Gastroesophageal sphincter (tissue), 4 donors: ENCODE results near the gene C1RL. TPM values are rescaled to one million over a fixed set of nuclear protein-coding genes. Genes with fewer than 3 reads are reported as not detected.

Experiments used
- ATAC-seq: fragments of 150-250 bp; one replicate; pipeline ENCODE4 v1.9.1; 2016; ENCODE audit warnings: mild to moderate bottlenecking, moderate library complexity
- H3K27ac ChIP-seq, 4 donors: fragments of 200-600 bp; sonication (generic) in 3 of 4; 1 replicate in 3 of 4; 2 replicates in 1 of 4; pipeline ENCODE4 v1.5.1; 2016 to 2019
- H3K27me3 ChIP-seq: fragments of 200-600 bp; sonication (generic); one replicate; pipeline ENCODE4 v1.5.1; 2019
- H3K36me3 ChIP-seq, 2 donors: fragments of 200-600 bp; sonication (generic); one replicate each; pipeline ENCODE4 v1.5.1; 2019; ENCODE audit warnings: control low read depth in 1 of 2
- H3K4me1 ChIP-seq, 3 donors: fragments of 200-600 bp; sonication (generic); 1 replicate in 2 of 3; 2 replicates in 1 of 3; pipeline ENCODE4 v1.5.1; 2016 to 2019; ENCODE audit warnings: control low read depth in 2 of 3
- H3K4me3 ChIP-seq, 2 donors: fragments of 200-600 bp; sonication (generic); one replicate each; pipeline ENCODE4 v1.5.1; 2019; ENCODE audit warnings: mild to moderate bottlenecking in 1 of 2, moderate library complexity in 1 of 2
- H3K9me3 ChIP-seq, 3 donors: fragments of 200-600 bp; sonication (generic); one replicate each; pipeline ENCODE4 v1.5.1; 2017 to 2019; ENCODE audit warnings: control low read depth in 2 of 3
- CTCF ChIP-seq, 4 experiments: fragments of 200-600 bp in 2 of 4; fragments of 450-650 bp in 2 of 4; sonication (generic) in 1 of 4; IDR thresholded peaks; one replicate each; pipeline ENCODE4 v1.5.1; 2017 to 2019; ENCODE audit warnings: antibody characterized with exemption in 4 of 4, mild to moderate bottlenecking in 2 of 4, moderate library complexity in 2 of 4
- EP300 ChIP-seq: sonication (generic); formaldehyde crosslinking; IDR thresholded peaks from one replicate; pipeline ENCODE4 v1.6.1; 2017; ENCODE audit warnings: antibody characterized with exemption, mild to moderate bottlenecking
- POLR2A ChIP-seq, 2 donors: fragments of 450-650 bp; IDR thresholded peaks; one replicate each; pipeline ENCODE4 v1.6.1; 2017; ENCODE audit warnings: antibody characterized with exemption in 2 of 2, mild to moderate bottlenecking in 2 of 2, moderate library complexity in 1 of 2
- POLR2AphosphoS5 ChIP-seq: sonication (generic); formaldehyde crosslinking; IDR thresholded peaks from one replicate; pipeline ENCODE4 v1.6.1; 2017; ENCODE audit warnings: antibody characterized with exemption
- WGBS, 2 donors: methylation state at CpG; one replicate each; pipeline ENCODE4 v1.1.5; 2018; ENCODE audit warnings: low coverage in 1 of 2; 5-methylcytosine and 5-hydroxymethylcytosine counted together
- total RNA-seq, 4 donors: library from RNA; depleted of rRNA; stranded (reverse); fragments of >200 nt; gene quantifications; one replicate each; pipeline ENCODE4 v1.1.0, GENCODE V29; 2016

C1RL gene
- total RNA-seq, 4 donors from 2014 or later, result 85.9 to 181 (median 103) TPM

GRCh38 chr12:7121324-7121723 is 12.3 kb upstream of the C1RL start:
- H3K36me3 ChIP-seq, result peaks cover 0 to 21% of the 10 kb centered on the region in 2 donors
- no peaks in the 10 kb centered on the region for H3K27me3 ChIP-seq
- H3K4me3 ChIP-seq, result no peak overlapping the region
- no peak for TF ChIP-seq POLR2A (IDR thresholded peaks at IDR 0.05)
- TF ChIP-seq POLR2AphosphoS5, result no peak
- TF ChIP-seq EP300, result no peak
- no peak for TF ChIP-seq CTCF (IDR thresholded peaks at IDR 0.05)
- H3K4me1 ChIP-seq, result peaks cover 0 to 4% (median 2%) of the 10 kb centered on the region in 3 donors
- WGBS, 2 donors, result 87% methylated on average over 3 of the region's 5 CpGs; no CpG with 5 or more reads in 1 of the 2 donors
- H3K9me3 ChIP-seq, result no peaks in the 10 kb centered on the region
- no peak for ATAC-seq
- H3K27ac ChIP-seq, result no peak overlapping the region

GRCh38 chr12:7120166-7120565 is 11.2 kb upstream of the C1RL start:
- Histone ChIP-seq H3K9me3 (no peaks in the 10 kb centered on the region), H3K27me3 (no peaks in the 10 kb centered on the region), H3K27ac (no peak overlapping the region), H3K36me3 (peaks cover 0 to 32% of the 10 kb centered on the region in 2 donors), H3K4me1 (peaks cover 0 to 4% (median 2%) of the 10 kb centered on the region in 3 donors), H3K4me3 (no peak overlapping the region)
- ATAC-seq, result no peak
- TF ChIP-seq EP300, result no peak
- no peak for TF ChIP-seq POLR2A (IDR thresholded peaks at IDR 0.05)
- no peak for TF ChIP-seq POLR2AphosphoS5
- no peak for TF ChIP-seq CTCF (IDR thresholded peaks at IDR 0.05)
- 100% methylated on average over 1 of the region's 5 CpGs; no CpG with 5 or more reads in 1 of the 2 donors for WGBS, 2 donors

GRCh38 chr12:7118881-7119280 is 9.9 kb upstream of the C1RL start:
- H3K36me3 ChIP-seq, result peaks cover 0 to 39% of the 10 kb centered on the region in 2 donors
- TF ChIP-seq CTCF (IDR thresholded peaks at IDR 0.05), result no peak
- TF ChIP-seq POLR2AphosphoS5, result no peak
- no peak for TF ChIP-seq POLR2A (IDR thresholded peaks at IDR 0.05)
- TF ChIP-seq EP300, result no peak
- WGBS, 2 donors, result 23 to 58% methylated on average over 1 of the region's 3 CpGs
- H3K9me3 ChIP-seq, result no peaks in the 10 kb centered on the region
- no peak overlapping the region for H3K27ac ChIP-seq
- H3K27me3 ChIP-seq, result no peaks in the 10 kb centered on the region
- no peak overlapping the region for H3K4me3 ChIP-seq
- H3K4me1 ChIP-seq, result peaks cover 0 to 4% (median 2%) of the 10 kb centered on the region in 3 donors
- ATAC-seq, result no peak

GRCh38 chr12:7117670-7118069 is 8.7 kb upstream of the C1RL start:
- TF ChIP-seq POLR2AphosphoS5, result no peak
- no peak for TF ChIP-seq CTCF (IDR thresholded peaks at IDR 0.05)
- TF ChIP-seq EP300, result no peak
- no peak for TF ChIP-seq POLR2A (IDR thresholded peaks at IDR 0.05)
- Histone ChIP-seq H3K27ac (no peak overlapping the region), H3K4me1 (peaks cover 0 to 15% (median 7%) of the 10 kb centered on the region in 3 donors), H3K27me3 (no peaks in the 10 kb centered on the region), H3K4me3 (no peak overlapping the region), H3K36me3 (peaks cover 0 to 39% of the 10 kb centered on the region in 2 donors), H3K9me3 (no peaks in the 10 kb centered on the region)
- WGBS, 2 donors, result 87 to 95% methylated on average over 3 of the region's 3 CpGs
- no peak for ATAC-seq

GRCh38 chr12:7116916-7117315 is 7.9 kb upstream of the C1RL start:
- Histone ChIP-seq H3K9me3 (no peaks in the 10 kb centered on the region), H3K27ac (no peak overlapping the region), H3K36me3 (peaks cover 0 to 39% of the 10 kb centered on the region in 2 donors), H3K27me3 (no peaks in the 10 kb centered on the region), H3K4me3 (no peak overlapping the region), H3K4me1 (peaks cover 0 to 18% (median 7%) of the 10 kb centered on the region in 3 donors)
- WGBS, 2 donors, result 94% methylated on average over 2 of the region's 9 CpGs; no CpG with 5 or more reads in 1 of the 2 donors
- TF ChIP-seq POLR2A (IDR thresholded peaks at IDR 0.05), result no peak
- TF ChIP-seq POLR2AphosphoS5, result no peak
- TF ChIP-seq EP300, result no peak
- TF ChIP-seq CTCF (IDR thresholded peaks at IDR 0.05), result no peak
- ATAC-seq, result no peak
